NOMO-1 treated with DMSO at 0.1 percent for 48 hours (cell line): ENCODE data around the gene MCAM.

Source experiments
- DNase-seq: peaks from one replicate; lab custom pipeline; 2025; ENCODE audit not compliant: unreplicated experiment; lab: John Stamatoyannopoulos, UW

Gene MCAM

DNA sequence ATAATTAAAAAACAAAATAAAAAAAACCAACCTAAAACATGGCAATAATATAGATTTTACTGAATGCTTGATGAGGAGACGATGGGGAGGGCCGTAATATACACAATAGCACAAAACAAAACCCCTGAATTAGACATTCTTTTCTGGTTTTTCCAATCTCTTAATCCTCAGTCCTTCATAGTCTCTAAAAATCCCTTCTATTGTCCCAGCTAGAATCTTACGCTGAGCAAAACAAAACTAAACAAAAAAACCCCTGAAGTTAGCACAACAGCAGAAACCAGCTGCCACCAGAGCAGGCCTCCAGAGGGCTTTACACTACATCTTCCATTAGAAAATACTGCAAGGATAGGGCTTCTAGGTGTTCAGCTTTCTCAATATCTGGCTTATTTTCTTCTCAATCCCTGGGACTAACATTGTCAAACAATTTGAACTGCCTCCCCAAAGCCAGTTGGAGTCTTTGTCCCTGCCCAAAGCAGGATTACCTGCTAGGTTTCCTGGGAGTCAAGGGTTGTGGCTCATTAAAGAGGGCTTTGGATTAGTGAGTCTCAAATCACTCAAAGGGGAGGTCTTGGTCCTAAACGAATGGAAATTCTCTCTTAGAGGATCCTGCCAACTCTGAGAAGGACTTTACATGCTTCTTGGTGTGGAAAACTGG is 15.3 kb upstream of the MCAM start:
- no peak for DNase-seq

DNA sequence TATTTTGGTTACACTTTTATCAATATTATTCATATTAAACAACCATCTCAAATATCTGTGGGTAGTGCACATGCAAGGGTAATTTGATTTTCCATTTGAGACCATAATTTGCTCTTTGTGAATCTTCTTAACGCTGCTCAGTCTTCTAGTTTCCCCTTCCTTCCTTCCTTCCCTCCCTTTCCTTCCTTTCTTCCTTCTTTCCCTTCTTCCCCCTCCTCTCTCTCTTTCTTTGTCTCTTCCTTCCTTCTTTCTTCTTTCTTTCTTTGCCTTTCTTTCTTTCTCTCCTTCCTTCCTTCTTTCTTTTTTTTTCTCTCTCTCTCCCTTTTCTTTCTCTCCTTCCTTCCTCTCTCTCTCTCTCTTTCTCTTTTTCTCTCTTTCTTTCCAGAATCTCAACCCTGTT is 13.3 kb upstream of the MCAM start:
- no peak for DNase-seq

DNA sequence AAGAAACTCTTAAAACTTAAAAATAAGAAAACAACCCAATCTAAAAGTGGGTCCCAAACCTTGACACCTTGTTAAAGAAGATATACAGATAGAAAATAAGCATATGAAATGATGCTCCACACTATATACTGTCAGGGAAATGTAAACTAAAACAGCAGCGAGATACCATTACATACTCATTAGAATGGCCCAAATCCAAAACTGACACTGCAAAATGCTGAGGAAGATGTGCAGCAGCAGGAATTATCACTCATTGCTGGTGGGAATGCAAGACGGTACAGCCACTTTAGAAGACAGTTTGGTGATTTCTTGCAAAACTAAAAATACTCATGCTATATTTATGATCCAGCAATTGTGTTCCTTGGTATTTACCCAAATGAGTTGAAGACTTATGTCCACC is 12.4 kb upstream of the MCAM start:
- DNase-seq = no peak

DNA sequence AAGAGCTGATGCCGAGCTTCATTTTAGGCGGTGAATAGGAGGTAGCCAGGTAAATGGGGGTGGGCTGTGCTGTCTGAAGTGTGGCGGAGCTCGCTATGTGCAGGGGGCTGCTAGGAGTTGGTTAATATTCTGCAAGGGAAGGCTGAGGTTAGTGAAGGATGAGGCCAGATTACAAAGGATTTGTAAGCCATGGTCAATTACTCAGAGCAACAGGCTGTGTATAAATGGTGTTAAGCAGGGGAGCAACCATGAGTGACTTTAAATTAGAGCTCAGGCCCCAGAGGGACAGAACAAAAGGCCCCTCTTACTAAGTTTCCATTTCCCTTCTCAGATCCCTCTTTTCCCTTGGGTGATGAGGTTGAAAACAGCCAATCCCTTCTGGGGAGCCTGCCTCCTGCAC is 7.3 kb upstream of the MCAM start:
- DNase-seq = no peak

DNA sequence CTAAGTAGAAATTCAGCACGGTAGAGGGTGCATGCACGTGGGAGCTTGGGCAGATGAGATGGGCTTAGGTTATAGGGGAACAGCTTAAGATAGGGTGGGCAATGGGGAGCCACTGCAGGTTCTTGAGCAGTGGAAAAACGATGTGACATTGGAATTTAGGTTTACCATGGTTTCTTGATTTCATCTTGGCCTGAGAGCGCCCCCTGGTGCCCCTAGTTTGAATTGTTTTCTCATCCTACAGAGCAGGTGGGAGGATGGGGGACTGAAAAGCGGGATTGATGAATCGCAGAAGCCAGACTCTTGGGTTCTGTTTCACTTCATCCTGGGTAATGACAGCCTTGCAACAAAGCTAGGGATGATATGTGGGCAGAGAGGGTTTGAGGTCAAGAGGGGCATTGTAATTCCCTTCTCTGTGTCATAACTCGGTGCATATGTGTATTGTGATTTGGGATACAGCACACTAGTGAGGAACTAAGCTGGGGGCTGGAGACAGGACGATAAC is 6.7 kb upstream of the MCAM start:
- peak; percentile 56 for DNase-seq

DNA sequence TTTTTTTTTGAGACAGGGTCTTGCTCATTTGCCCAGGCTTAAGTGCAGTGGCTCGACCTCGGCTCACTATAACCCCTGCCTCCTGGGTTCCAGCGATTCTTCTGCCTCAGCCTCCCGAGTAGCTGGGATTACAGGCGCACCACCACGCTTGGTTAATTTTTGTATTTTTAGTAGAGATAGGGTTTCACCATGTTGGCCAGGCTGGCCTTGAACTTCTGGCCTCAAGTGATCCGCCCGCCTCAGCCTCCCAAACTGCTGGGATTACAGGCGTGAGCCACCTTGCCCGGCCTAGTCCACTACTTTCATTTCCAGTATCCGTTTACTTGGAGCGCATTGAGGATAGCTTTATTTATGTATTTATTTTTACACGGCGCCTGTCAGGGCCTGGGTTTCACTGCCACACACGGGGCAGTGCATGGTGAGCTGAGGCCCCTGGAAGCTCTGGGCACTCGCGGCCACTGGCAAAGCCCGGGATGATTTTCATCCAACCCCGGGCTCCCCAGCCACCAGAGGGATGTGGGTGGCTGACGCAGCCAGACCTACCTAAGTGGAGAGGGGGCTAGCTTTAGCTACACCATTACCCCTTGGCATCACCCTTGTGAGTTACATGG is 6.1 kb upstream of the MCAM start:
- no peak for DNase-seq

DNA sequence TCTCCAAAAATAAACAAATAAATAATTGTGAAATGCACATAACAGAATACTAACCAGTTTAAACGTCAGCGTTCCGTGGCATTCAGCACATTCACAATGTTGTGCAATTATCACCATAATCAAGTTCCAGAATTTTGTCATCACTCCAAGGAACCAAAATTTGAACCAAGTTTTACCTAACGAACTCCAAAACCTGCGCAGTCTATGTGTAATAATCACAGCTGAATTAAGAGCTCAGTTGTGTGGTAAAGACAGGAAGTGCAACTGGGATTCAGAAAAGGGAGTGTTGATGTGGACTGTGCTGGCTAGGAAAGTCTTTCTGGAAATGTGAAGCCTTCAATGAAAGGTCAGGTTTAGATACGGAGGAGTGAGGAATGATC is 5.4 kb upstream of the MCAM start:
- peak; percentile 25 for DNase-seq

DNA sequence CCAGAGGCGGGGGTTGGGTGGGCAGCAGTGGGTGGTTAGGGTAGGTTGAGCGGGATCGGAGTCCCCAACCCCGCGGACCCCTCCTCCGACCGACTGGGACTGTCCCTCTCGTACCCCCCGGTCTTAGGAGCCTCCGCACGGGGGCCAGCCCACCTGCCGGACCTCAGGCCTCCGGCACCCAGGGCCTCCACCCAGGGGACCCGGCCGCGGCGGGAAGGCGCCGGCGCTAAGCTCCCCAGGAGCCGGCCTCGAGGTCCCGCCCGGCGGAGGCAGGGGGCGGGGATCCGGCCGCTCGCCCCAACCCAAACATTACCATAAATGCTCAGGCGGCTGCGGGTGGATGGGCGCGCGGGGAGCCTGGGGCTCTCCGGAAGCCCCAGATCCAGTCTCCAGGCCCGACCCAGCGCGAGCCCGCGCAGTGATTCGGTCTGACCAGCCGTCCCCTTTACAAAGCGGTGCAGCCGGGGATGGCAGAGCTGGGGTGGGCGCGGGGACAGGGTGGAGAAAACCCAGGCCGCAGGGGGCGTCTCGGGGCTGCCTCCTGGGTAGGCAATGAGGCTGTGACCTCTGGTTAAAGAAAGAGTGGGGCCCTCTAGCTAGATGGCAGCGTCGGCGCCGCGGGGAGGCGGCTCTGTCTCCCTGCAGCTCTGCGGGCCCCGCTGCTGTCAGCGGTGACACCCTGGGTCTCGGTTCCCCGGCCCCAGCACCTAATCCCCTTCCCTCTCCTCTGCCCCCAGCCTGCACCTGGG is 4.0 kb upstream of the MCAM start:
- peak; percentile 33 for DNase-seq

DNA sequence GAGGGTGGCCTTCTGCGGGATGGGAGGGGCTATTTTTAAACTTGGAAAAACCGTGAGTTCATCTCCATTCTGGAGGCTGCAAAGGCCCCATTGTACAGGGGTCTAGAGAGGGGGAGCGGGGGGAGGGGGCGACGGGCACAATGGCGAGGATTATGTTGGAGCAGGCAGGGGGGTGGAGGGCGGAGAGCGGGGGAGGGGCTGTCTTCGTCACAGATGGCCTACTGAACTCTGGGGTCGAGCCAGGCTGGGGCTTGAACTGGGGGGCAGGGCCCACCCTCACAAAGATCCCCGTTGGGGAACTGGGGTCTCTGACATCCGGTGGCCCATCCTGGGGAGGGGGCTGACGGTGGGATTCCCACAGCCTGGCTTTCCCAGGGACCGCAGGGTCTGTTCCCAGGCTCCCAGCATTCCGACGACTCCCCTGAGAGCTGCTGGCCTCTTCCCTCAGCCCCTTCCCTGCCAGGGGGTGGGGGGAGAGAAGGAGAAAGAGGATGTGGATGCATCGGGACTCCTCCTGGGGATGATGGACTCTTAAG is 3.4 kb upstream of the MCAM start:
- DNase-seq = no peak

DNA sequence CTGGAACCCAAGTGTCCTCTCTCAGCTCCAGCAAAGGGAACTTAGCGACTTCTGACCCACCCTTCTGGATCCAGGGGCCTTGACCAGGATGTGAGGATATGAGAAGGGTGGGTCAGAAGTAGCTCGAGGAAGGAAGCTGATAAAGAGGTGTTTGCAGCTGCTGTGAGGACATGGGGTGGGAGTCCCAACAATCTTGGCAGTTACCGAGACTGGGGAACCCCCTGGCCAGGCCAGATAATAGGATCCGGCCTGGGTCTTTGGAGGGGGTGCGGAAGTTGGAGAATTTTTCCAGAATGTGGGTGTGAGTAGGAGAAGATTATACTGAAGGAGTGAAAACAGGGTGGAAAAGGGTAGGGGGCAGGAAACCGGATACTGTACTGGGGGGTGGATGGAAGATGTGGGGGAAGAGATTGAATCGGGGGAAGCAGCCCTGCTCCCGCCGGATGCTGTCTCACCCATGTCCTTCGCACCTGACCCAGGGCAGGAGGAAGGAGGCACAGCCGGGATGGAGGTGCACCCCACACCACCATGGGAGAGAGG is 2.8 kb upstream of the MCAM start:
- DNase-seq = no peak

DNA sequence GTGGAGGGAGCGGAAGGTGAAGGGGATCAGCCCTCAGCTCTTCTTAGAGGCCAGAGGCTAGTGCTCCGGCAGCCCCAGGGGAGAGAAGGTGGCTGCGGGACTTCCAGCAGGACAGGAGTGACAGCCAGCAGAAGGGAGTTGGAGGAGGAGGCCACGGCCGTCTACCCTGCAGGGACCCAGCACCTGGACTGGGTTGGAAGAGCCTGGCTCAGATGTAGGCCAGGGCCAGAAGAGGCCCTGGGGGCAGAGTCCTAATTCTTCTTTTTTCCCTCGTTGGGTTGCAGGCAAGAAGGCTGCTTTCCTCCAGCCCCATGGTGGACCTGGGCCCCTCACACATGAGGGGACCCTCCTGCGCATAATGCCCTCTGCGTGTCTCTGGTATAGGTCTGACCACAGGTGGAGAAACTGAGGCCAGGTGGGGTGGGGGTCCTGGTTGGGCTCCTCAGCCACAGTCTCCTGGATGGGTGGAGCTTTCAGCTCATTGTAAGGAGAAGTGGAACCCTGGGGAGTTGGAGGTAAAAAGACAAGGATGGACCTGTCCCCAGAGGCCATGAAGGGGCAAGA is 2.3 kb upstream of the MCAM start:
- no peak for DNase-seq

DNA sequence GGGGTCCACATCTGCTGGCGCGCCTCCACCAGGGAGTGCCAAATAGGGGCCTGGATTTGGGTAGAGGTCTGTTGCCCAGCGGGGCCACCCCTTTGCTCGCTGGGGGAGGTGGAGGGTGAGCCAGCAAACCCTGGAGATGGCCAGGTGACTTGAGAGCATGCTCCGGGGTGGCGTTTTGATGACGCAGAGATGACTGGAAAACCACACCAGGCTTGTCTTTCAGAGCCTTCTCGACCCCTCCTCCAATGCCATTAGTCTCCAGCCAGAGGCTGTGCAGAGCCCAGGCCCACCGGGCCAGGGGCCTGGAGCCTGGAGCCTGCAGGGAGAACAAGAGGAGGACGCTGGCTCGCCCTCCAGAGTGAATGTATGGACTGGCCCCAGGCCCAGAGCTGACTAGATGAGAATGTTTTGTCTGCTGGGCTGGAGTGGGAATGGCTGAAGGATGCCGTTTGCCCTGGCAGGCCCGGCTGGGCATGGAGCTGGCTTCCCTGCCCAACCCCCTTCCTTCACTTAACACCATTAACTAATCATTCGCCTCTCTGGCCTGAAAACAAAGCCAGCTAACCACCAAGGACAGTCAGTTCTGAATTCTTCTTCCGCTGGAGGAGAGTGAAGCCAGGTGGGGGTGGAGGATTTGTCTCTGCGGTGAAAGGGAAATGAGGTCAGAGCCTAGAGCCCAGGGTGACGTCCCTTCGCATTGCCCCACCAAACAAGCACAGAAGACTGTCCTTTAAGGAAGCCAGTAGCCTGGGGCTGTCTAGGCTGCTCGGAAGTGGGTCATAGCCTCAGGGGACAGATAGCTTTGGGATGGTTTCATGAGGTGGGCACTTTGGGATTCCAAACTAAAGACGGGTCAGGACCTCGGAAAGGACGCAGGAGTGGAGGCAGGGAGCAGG is 1.6 kb upstream of the MCAM start:
- DNase-seq = peak; percentile 83

DNA sequence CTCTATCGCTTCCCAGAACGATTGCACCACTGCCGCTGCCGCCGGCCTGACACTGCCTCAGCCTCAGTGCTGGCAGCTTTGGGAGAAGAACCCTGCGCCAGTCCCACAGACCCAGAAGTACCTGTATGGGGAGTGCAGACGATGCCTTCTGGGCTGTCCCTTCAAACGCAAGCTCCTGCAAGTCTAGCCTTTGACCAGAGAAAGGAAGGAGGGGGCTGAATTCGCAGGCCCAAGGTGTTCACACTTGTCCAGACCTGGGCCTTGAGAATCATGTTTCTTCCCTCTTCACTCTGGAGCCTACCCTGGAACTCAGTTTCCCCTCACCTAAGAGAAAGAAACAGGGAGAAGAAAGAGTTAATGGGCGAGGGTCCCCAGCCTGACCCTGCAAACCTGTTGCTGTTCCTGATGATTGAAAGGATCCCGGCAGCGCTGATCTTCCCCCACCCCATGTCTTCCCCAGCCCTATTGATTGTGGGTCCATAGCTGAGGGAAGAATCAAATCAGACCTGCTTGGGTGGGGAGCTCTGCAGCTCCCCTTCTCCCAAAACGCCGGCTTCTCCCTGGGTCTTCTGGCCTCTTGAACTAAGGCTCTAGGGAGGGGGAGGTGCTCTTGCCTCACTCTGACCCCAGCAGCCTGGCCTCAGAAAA is 786 bp upstream of the MCAM start:
- DNase-seq = no peak

DNA sequence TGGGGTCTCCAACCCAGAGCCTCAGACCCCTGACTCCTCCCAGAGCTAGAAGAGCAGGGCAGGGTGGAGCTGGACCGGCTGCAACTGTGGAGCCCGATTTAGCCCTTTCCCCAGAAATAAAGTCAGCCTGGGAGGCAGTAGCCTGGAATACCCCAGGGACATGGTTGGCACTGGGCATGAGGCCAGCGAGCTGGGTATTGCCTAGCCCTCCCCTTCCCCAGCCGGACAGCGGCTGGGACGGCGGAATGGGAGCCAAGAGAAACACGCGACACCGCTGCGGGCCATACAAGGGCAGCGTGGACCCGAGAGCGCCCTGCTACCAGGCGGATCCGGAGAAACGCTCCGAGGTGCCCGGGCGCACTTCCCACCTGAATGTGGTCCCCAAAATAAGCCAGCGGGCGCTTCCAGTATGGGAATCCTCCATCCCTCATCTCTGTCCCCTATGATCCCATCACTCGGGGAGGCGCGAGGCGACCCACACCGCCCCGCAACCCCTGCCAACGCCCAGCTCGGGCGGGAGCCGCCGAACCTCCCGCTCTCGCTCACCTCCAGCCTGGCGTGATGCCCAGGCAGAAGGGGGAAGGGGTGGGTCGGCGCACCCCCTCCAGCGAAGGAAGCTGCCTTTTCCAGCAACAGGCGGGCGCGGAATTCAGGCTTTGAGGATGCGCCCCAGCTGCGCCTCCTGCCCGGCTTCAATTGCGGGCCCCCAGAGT is 758 bp downstream of the MCAM start:
- DNase-seq = no peak

DNA sequence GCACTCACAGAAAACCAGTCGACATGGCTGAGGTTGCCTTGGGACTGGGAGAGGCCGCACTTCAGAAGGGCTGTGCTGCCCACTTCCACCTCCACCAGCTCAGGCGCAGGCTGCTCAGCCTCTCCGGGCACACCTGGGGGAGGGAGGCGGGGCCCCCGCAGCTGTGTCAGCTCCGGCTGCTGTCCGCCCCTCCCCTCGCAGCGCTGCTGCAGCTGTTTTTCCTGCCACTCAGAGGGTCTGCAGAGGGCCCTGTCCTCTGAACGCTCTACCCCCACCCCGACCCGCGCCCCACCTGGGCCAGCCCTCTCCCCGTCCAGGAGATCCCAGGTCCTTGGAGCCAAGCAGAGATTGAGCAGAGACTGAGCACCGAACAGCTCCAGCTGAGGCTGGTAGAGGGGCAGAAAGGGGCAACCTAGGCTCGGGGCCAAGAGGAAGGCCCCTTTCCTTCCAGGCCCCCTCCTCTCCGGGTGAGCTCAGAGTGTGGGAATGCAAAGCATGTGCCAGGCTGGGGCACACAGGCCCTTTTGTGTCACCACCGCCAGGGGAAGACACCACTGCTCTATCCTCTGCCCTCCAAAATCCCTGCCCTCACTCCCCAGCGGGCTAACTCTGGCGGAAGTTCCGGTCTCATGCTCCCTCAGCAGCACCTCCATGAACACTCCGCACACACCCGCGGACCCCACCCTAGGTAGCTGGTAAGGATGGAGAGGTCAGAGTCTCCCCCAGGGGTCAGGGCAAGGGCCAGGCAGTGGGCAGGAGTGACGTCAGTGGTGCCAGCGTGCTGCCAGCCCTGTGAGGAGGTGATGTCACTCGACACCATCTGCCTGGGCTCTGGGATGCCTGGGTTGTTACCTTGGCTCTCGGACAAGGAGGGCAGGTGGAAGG is 1.6 kb downstream of the MCAM start:
- DNase-seq = no peak

DNA sequence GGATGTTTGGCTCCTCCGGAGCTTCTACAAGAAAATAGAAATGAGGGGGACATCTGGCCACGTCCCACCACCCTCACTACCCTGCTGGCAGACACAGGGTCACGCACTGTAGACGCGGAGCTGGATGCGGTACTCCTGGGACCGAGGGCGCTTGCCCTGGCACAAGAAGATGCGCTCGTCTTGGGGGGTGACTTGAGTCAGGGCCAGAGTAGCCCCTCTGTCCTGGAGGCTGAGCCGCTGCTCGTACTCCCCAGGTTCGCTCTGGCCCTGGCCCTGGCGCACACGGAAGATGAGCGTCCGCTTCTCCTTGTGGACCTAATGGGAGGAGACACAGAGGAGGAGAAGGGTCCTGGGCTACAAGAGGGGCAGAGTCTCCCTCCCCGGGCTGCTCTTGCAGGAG is 2.2 kb downstream of the MCAM start:
- no peak for DNase-seq

DNA sequence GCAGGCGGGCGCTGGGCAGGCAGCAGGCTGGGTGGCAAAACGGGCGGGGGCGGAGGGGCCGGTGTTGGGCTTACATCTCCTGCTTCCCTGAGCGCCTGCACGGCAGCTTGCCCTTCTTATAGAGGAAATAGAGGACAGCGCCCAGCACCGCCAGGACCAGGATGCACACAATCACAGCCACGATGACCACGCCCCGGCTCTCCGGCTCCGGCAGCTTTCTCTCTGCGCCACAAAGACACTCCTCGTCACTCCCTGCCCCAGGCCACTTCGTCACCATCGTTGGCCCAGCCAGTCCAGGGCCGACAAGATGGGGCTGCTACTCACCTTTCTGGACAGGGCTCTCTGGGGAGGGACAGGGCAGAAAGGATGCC is 6.3 kb downstream of the MCAM start:
- DNase-seq = no peak

DNA sequence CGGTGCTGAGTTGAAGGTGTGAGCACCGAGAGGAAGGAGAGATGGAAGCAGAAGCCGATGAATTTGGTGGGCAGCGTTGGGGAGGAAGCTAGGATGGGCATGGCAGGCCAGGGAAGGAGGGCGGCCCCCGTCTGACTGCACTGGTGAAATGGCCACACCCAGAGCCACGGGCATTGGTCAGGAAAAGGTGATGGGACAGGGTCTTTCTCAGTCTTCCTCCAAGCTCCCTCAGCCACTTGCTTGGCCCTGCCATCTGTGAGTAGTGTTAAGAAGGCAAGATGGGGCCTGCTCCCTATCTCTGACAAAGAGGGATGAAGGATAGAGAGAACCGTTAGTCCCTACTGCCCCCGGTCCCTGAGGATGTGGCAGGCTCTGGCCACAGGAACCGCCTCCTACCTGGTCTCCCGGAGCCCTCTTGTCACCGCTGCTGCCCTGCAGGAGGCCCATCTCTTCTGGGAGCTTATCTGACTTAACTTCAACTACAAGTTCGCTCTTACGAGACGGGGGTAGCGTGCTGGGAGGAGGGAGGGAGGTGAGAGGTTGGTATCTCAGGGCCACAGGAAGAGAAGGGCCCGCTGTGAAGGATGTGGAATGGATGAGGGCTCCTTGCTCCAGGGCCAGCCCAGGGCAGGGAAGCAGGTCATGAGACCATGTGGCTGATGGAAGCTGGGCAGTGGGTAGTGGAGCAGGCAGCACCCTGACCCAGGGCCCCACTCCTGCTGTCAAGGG is 6.8 kb downstream of the MCAM start:
- no peak for DNase-seq
